A549 treated with RU486 at 1 μM for 4 hours (cell line): Measurements from ENCODE around the gene TTF2. TPM values are rescaled to one million over a fixed set of nuclear protein-coding genes. Genes with fewer than 3 reads are reported as not detected.

Experiments
- total RNA-seq: library from RNA; stranded (reverse); fragments of 200-300 nt; extraction: Qiagen RNA extraction; gene quantifications from 5 replicates; pipeline ENCODE4 v1.2.3, GENCODE V29; 2022; ENCODE audit warnings: low read depth

Gene TTF2
- total RNA-seq = 18.1 to 26.7 TPM (median 22.2 TPM) in 5 replicates

DNA sequence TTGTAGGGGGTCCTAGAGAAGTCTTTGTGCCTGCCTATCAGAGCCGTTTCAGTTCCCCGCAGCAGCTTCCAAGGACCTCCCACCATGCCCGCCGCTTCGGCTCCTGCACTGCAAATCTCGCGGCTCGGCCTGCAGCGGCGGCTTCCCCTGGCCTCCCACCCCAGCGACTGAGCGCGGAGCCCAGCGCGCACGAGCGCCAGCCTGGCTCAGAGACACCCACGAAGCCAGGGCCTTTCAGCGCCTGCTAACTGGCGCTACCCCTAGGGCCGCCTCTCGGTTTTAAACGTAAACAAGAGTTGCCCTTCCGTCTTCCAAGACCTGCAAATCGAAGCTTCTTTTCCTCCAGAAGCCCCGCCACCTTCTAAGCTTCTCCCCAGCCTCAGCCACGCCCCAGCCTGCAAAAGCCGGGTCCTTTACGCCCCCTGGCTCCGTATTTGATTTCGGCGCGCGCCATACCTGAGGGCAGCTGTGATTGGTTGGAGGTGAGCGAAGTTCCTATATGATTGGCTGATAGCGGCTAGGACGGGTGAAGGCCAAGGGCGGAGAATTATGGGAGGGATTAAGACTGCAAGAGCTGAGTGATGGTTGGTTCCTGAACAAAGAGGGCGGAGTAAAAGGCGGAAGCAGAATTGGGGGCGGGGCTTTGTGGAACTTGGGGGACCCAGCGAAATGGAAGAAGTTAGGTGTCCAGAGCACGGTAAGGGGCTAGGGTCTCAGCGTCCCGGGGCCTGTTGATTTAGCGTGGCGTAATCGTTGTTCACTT, at the start of gene TTF2:
TTF2 (plus strand) TSS at position 649 of the 763 bp plus-strand sequence; CDS start at position 670, 21 bp downstream.

GRCh38 chr1:117121589-117122329, 61.6 kb downstream of the TTF2 start, which contains the start of gene TRIM45:
Gene TRIM45 (minus strand): TSS chr1:117121749. CDS start chr1:117121201, 548 bp downstream.

Other genes with a start within 250 kb of the TTF2 start
- 9.9 to 17.4 TPM (median 16.5 TPM) in 5 replicates for gene PTGFRN, start 150.4 kb upstream of the TTF2 start, total RNA-seq
- gene CD101, start 58.6 kb upstream of the TTF2 start, total RNA-seq = 0.13 to 0.43 TPM (median 0.24 TPM) in 5 replicates
- 0.87 to 1.7 TPM (median 1.4 TPM) in 5 replicates for gene TRIM45, start 61.4 kb downstream of the TTF2 start, total RNA-seq
- gene VTCN1, start 150.6 kb downstream of the TTF2 start, total RNA-seq = 0.06 to 0.11 TPM (median 0.07 TPM) in 3 of 5 replicates, not detected in the others